HepG2 (cell line): ENCODE measurements around the gene ZNF77. TPM values are rescaled to one million over a fixed set of nuclear protein-coding genes. Genes with fewer than 3 reads are reported as not detected.
A peak's percentile ranks its signal among the peaks of the same experiment; 100 is the strongest.
"Not testable (repeated sequence)": the region's sequence is repeated elsewhere in the genome, so short reads cannot be mapped to it uniquely, and the experiment has no call there.

Experiments used
- ATAC-seq: fragments of 200-7000 bp; cut with Tn5 transposase; 3 replicates; pipeline ENCODE4 v1.9.1; 2020; ENCODE audit warnings: mild to moderate bottlenecking, moderate library complexity
- BruUV-seq: library from RNA; stranded (reverse); fragments of 400-500 nt; replicated peaks from 2 replicates; lab custom pipeline; 2021; lab: Mats Ljungman, UMichigan
- CTCF ChIA-PET: fragments of 300-600 bp; formaldehyde crosslinking; extraction: SDS; loops from one replicate; lab custom pipeline; 2021; ENCODE audit warnings: low total read pairs, inconsistent platforms, low intra/inter-chr PET ratio; lab: Yijun Ruan, JAX
- POLR2A ChIA-PET: fragments of 350-600 bp; sonication (Branson Sonifier 250); formaldehyde crosslinking; loops from one replicate; lab custom pipeline; 2020; ENCODE audit warnings: antibody characterized with exemption, inconsistent platforms; lab: Yijun Ruan, JAX
- DNase-seq: peaks from one replicate; pipeline ENCODE4 v3.0.0-alpha.2; 2015; ENCODE audit warnings: low spot score
- FAIRE-seq: peaks from 3 replicates; lab custom pipeline; 2011; peaks lifted over from hg19 to GRCh38; lab: Jason Lieb, UNC
- H2AFZ ChIP-seq: one replicate; pipeline ENCODE4 v1.6.1; 2011; ENCODE audit warnings: low read length, inconsistent platforms
- H3K27ac ChIP-seq: fragments of 300-600 bp; 3 replicates; pipeline ENCODE4 v1.8.0; 2011; ENCODE audit warnings: mixed run types, mild to moderate bottlenecking, mixed read lengths, low read length, inconsistent platforms; ENCODE audit not compliant: insufficient read depth; ENCODE audit errors: extremely low read length
- H3K27me3 ChIP-seq, 2 experiments: fragments of 200-600 bp in 1 of 2; 2 replicates in 1 of 2; 3 replicates in 1 of 2; pipeline versions ENCODE4 v1.6.0 to v1.8.0; 2011; ENCODE audit warnings: low read length in 2 of 2, mild to moderate bottlenecking in 2 of 2, moderate library complexity in 2 of 2, inconsistent platforms in 1 of 2; ENCODE audit not compliant: insufficient read depth in 2 of 2, control insufficient read depth in 1 of 2
- H3K36me3 ChIP-seq, 2 experiments: fragments of 200-600 bp in 1 of 2; replicated peaks in 1 of 2; 2 replicates in 1 of 2; 3 replicates in 1 of 2; pipeline versions ENCODE4 v1.5.1 to v1.8.0; 2011; ENCODE audit warnings: low read length in 2 of 2, inconsistent platforms in 1 of 2; ENCODE audit not compliant: insufficient read depth in 2 of 2, control insufficient read depth in 1 of 2
- H3K4me1 ChIP-seq: 2 replicates; pipeline ENCODE4 v1.5.1; 2012; ENCODE audit warnings: low read length, inconsistent platforms; ENCODE audit not compliant: insufficient read depth
- H3K4me2 ChIP-seq: 2 replicates; pipeline ENCODE4 v1.6.0; 2011; ENCODE audit warnings: low read depth, low read length, inconsistent platforms
- H3K4me3 ChIP-seq, 3 experiments: fragments of 200-600 bp in 1 of 3; sonication (generic), shearing (Covaris generic) in 1 of 3; replicated peaks in 1 of 3; 2 replicates each; pipeline ENCODE4 v1.5.1; 2011 to 2016; ENCODE audit warnings: low read length in 3 of 3, inconsistent platforms in 2 of 3, low read depth in 2 of 3, mild to moderate bottlenecking in 2 of 3, control low read depth in 1 of 3, mixed read lengths in 1 of 3; ENCODE audit not compliant: insufficient read depth in 1 of 3
- H3K79me2 ChIP-seq: one replicate; pipeline ENCODE4 v1.6.1; 2011; ENCODE audit warnings: low read length, inconsistent platforms; ENCODE audit not compliant: insufficient read depth
- H3K9ac ChIP-seq: 2 replicates; pipeline ENCODE4 v1.6.0; 2011; ENCODE audit warnings: mild to moderate bottlenecking, low read depth, low read length, inconsistent platforms; ENCODE audit not compliant: insufficient read depth
- H3K9me3 ChIP-seq: 2 replicates; pipeline ENCODE4 v1.5.1; 2012; ENCODE audit warnings: mild to moderate bottlenecking, low read length
- H4K20me1 ChIP-seq: 2 replicates; pipeline ENCODE4 v1.6.0; 2011; ENCODE audit warnings: inconsistent platforms, mild to moderate bottlenecking, low read length, moderate library complexity; ENCODE audit not compliant: insufficient read depth
- ATF7 ChIP-seq, 2 experiments: fragments of 450-650 bp in 1 of 2; sonication (generic) in 1 of 2; formaldehyde crosslinking in 1 of 2; IDR thresholded peaks; 2 replicates each; pipeline versions ENCODE4 v1.4.0 to v1.6.1; 2016 to 2020; ENCODE audit warnings: antibody characterized with exemption in 1 of 2, mild to moderate bottlenecking in 1 of 2, missing genetic modification reagents in 1 of 2
- E2F1 ChIP-seq: sonication (generic); formaldehyde crosslinking; IDR thresholded peaks from 2 replicates; pipeline ENCODE4 v1.5.0; 2020; ENCODE audit warnings: missing genetic modification reagents
- MED1 ChIP-seq: sonication (generic); formaldehyde crosslinking; IDR thresholded peaks from 2 replicates; pipeline ENCODE4 v1.4.0; 2020; ENCODE audit warnings: missing genetic modification reagents
- NCOR1 ChIP-seq: fragments of 200-600 bp; sonication (generic); IDR thresholded peaks from 2 replicates; pipeline ENCODE4 v1.7.0; 2017; ENCODE audit warnings: antibody characterized with exemption, low read length, borderline replicate concordance
- RBAK ChIP-seq: sonication (generic); formaldehyde crosslinking; IDR thresholded peaks from 2 replicates; pipeline ENCODE4 v1.5.1; 2020; ENCODE audit warnings: mild to moderate bottlenecking, missing genetic modification reagents
- ZNF24 ChIP-seq: fragments of 450-650 bp; IDR thresholded peaks from 2 replicates; pipeline ENCODE4 v1.6.1; 2017; ENCODE audit warnings: antibody characterized with exemption, mild to moderate bottlenecking
- WGBS: methylation state at CpG from one replicate; pipeline ENCODE4 v1.1.6; 2017; ENCODE audit warnings: low lambda C conversion rate; 5-methylcytosine and 5-hydroxymethylcytosine counted together
- in situ Hi-C: cut with HindIII; loops from 2 replicates; pipeline ENCODE4 v1.10.0; 2017; ENCODE audit warnings: low pct_unique_long_range_greater_than_20kb; ENCODE audit not compliant: extremely low pct_ligation_motif_present
- intact Hi-C: fragments of 100-400 bp; cut with micrococcal nuclease; formaldehyde crosslinking; loops from one replicate; pipeline ENCODE4 v1.10.0; 2022; ENCODE audit not compliant: unreplicated experiment
- polyA plus RNA-seq, 8 experiments: library from polyadenylated mRNA; depleted of rRNA in 3 of 8; stranded (reverse) in 7 of 8; unstranded in 1 of 8; fragments of >200 nt; fragmentation: Illumina TruSeq in 4 of 8; extraction: Trizol in 4 of 8; gene quantifications; 2 replicates each; pipeline versions ENCODE4 v1.2.1 to v1.2.3, GENCODE V29; 2011 to 2016; ENCODE audit warnings: low read depth in 4 of 8, missing spikeins in 1 of 8, mixed read lengths in 1 of 8; ENCODE audit not compliant: insufficient read depth in 1 of 8
- total RNA-seq, 5 experiments: library from RNA; depleted of rRNA; stranded (reverse); fragments of >200 nt; fragmentation: Illumina TruSeq; extraction: Trizol; gene quantifications; 2 replicates each; pipeline ENCODE4 v1.2.3, GENCODE V29; 2016; ENCODE audit warnings: low read depth in 1 of 5
- TF ChIP-seq, protein P1 (sequence below): sonication (generic); formaldehyde crosslinking; conservative IDR thresholded peaks from 2 replicates; pipeline ENCODE4 v1.4.0; 2020; ENCODE audit warnings: missing genetic modification reagents
- TF ChIP-seq, protein P2 (sequence below): sonication (generic); formaldehyde crosslinking; IDR thresholded peaks from 2 replicates; pipeline ENCODE4 v1.5.1; 2020; ENCODE audit warnings: missing genetic modification reagents, mild to moderate bottlenecking, borderline replicate concordance

Gene ZNF77
- total and polyA plus RNA-seq, 2 of the 13 experiments (the other 11 are each of a cell fraction or from before 2014, with no cell fraction given): 7.1 to 11.5 TPM

GRCh38 chr19:2967972-2968371 is 23.2 kb upstream of the ZNF77 start:
- peaks cover 0 to 4% of the 10 kb centered on the region in 2 experiments; a peak in 1 of 5 replicates for H3K27me3 ChIP-seq
- no TSS peak for BruUV-seq
- in situ Hi-C loops: no loop called here
- peak; percentile 96 for TF ChIP-seq ATF7 (IDR thresholded peaks at IDR 0.05)
- TF ChIP-seq ATF7 (CRISPR knock-in tag; IDR thresholded peaks at IDR 0.05): no peak
- no peak for TF ChIP-seq NCOR1
- TF ChIP-seq ZNF24: no peak
- TF ChIP-seq E2F1 (CRISPR knock-in tag): no peak
- TF ChIP-seq, all 625 proteins: peak for 1
- no peak for FAIRE-seq
- CTCF ChIA-PET: no interaction called here
- Histone ChIP-seq H3K79me2 (no peaks in the 10 kb centered on the region), H4K20me1 (no peaks in the 10 kb centered on the region), H3K4me3 (no peak overlapping the region), H3K27ac (no peak overlapping the region), H3K9ac (no peak overlapping the region), H3K36me3 (no peaks in the 10 kb centered on the region), H3K4me2 (no peak overlapping the region), H3K4me1 (peaks cover 41% of the 10 kb centered on the region), H3K9me3 (no peaks in the 10 kb centered on the region), H2AFZ (no peak overlapping the region)
- DNase-seq: no peak
- intact Hi-C loops: no loop called here
- 31% methylated on average over 8 of the region's 8 CpGs for WGBS
- no peak for ATAC-seq
- POLR2A ChIA-PET: no interaction called here

DNA sequence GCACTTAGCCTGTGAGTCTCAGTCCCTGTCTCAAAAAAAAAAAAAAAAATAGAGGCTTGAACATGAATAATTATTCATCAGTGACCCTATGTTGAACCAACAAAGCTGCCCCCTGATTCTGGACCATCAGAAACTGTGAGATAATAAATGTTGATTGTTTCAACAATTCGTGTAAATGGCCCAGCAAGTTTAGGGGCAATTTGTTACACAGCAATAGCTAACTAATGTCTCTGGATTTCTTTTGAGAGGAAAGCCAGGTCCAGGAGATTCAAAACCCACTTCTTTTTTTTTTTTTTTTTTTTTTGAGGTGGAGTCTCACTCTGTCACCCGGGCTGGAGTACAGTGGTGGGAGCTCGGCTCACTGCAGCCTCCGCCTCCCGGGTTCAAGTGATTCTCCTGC is 20.1 kb upstream of the ZNF77 start:
- no peak overlapping the region for H3K4me3 ChIP-seq
- BruUV-seq: no TSS peak
- H2AFZ ChIP-seq: no peak overlapping the region
- no peaks in the 10 kb centered on the region for H3K9me3 ChIP-seq
- peaks cover 17% of the 10 kb centered on the region for H3K4me1 ChIP-seq
- ChIA-PET CTCF (no interaction called here), POLR2A (no interaction called here)
- 82% methylated on average over 5 of the region's 5 CpGs for WGBS
- H3K36me3 ChIP-seq: no peaks in the 10 kb centered on the region
- no peaks in the 10 kb centered on the region for H3K27me3 ChIP-seq
- FAIRE-seq (no peak), DNase-seq (no peak), ATAC-seq (no peak)
- H3K27ac ChIP-seq: no peak overlapping the region
- H3K79me2 ChIP-seq: no peaks in the 10 kb centered on the region
- in situ Hi-C loops: no loop called here
- H3K4me2 ChIP-seq: no peak overlapping the region
- peak; percentile 87 for TF ChIP-seq RBAK
- TF ChIP-seq MED1: no peak
- TF ChIP-seq, protein P1, sequence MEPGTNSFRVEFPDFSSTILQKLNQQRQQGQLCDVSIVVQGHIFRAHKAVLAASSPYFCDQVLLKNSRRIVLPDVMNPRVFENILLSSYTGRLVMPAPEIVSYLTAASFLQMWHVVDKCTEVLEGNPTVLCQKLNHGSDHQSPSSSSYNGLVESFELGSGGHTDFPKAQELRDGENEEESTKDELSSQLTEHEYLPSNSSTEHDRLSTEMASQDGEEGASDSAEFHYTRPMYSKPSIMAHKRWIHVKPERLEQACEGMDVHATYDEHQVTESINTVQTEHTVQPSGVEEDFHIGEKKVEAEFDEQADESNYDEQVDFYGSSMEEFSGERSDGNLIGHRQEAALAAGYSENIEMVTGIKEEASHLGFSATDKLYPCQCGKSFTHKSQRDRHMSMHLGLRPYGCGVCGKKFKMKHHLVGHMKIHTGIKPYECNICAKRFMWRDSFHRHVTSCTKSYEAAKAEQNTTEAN (CRISPR knock-in tag): no peak
- TF ChIP-seq, protein P2, sequence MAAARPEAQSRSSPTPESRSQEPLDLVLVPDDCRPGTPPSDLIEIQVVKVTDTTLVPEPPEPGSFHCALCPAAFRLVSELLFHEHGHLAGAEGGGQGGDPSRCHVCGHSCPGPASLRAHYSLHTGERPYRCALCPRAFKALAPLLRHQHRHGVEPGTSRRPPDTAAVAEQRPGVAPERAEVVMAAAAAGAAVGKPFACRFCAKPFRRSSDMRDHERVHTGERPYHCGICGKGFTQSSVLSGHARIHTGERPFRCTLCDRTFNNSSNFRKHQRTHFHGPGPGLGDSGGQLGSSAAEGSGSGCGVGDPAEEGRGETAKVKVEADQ (CRISPR knock-in tag): no peak
- no peak overlapping the region for H3K9ac ChIP-seq
- intact Hi-C loops: no loop called here
- H4K20me1 ChIP-seq: no peaks in the 10 kb centered on the region

DNA sequence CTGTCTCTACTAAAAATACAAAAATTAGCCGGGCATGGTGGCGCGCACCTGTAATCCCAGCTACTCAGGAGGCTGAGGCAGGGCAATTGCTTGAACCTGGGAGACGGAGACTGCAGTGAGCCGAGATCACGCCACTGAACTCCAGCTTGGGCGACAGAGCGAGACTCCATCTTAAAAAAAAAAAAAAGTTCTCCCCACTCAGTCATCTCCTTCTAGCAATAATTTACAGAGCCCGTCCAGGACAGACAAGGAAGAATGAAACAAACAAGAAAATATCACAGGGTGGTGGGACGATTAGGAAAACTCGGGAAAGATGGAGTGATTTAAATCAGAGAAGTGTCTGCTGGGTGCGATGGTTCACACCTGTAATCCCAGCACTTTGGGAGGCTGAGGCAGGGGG is 18.9 kb upstream of the ZNF77 start:
- BruUV-seq, H2AFZ ChIP-seq, H4K20me1 ChIP-seq, intact Hi-C loops, H3K27me3 ChIP-seq, H3K27ac ChIP-seq, DNase-seq, FAIRE-seq, H3K9me3 ChIP-seq, in situ Hi-C loops, H3K4me1 ChIP-seq, H3K4me3 ChIP-seq, CTCF ChIA-PET, H3K4me2 ChIP-seq, ATAC-seq, H3K79me2 ChIP-seq, H3K36me3 ChIP-seq, H3K9ac ChIP-seq: not testable (repeated sequence)
- POLR2A ChIA-PET: interaction anchor here (1.5 kb wide), 1 partner anchor 13 kb away, joined by 4 read pairs; no protein-coding TSS in a partner anchor
- WGBS: 57% methylated on average over 12 of the region's 12 CpGs
